ENCODE data around the gene SFT2D1. TPM values are rescaled to one million over a fixed set of nuclear protein-coding genes. Genes with fewer than 3 reads are reported as not detected.

The SFT2D1 gene
- total RNA-seq, 3 donors from 2014 or later: 58.7 to 65.4 (median 60.7) TPM

DNA sequence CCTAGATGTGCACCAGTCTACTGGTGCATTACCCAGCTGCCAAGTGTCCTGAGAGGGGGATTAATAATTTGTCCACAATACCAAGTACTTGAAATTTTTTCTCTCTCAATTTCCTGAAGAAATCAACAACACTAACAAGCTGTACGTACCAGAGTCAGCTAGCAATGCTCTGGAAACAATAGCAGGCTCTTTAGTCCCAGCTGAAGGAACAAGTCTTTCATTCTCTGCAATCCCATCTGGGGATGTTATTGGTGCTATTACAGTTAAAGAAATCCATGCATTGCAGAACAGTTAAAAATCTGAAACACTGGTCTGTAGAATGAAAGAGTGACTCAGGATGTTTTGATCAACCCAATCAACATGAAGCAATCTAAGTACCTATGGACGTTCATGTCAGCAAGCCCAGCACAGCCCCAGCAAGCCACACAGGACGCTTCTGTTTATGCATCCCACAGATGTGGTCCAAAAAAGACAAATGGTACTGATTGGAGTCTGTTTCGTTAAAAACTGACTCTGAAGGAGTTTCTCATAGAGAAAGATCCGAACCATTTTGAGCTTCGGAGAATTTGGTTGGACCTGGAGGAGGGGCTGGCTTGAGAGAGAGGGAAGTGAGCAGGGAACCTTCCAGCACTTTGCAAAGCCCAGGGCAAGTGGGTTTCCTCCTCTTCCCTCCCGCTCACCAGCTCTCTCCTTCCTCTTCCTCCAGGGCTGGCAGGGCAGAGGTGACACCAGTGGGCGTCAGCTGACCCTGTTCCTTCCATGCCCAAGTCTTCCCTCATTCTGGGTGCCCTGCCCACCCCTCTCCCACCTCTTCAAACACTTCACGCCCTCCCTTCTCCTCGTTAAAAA, 46.1 kb downstream of the SFT2D1 start:
- no peak overlapping the region for H3K4me3 Mint-ChIP-seq
- H3K36me3 Mint-ChIP-seq (ENCODE audit: insufficient read depth): no peaks in the 10 kb centered on the region
- peaks cover 22% of the 10 kb centered on the region for H3K27me3 Mint-ChIP-seq (ENCODE audit: low read depth)
- DNase-seq (no peak), ATAC-seq (no peak)
- H3K4me1 Mint-ChIP-seq (ENCODE audit: low read depth): no peaks in the 10 kb centered on the region
- no peaks in the 10 kb centered on the region for H3K9me3 Mint-ChIP-seq

DNA sequence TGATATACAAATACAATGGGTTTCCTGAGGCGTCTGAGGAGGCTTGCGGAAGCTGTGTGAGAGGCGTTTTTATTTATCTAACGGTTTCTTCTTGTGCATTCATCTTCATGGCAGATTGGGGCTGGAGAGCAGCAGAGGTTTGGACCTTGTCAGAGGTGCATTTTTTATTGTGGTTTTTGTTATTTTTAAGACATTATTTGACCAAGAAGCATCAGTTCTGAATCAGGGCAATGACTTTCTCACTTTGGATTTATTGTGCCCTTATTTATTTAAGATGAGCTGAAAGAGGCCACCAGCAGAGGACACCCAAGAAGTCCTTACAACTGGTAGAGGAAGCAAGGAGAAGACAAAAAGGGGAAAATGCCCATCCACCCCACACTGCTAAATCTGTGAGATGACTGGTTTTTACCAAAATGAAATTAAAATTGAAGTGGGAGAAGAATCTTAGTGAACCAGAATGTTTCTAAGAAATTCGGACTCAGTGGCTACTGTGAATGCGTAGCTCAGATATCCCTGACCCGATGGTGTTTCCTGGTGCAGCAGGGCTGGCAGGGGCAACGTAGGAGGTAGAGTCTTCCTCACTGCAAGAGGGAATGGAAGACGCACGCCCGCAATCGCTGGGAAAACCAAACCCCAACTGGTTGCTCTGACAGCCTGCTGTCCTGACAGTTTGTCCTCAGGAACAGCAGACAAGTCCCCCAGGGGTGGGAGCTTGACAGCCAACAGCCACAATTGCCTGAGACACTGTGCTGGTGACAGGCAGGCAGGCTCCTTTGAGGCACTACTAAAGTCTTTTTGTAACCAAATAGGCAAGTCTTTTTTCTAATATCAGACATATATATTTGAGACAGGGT, 48.4 kb downstream of the SFT2D1 start:
- Mint-ChIP-seq H3K4me3 (no peak overlapping the region), H3K4me1 (ENCODE audit: low read depth) (no peaks in the 10 kb centered on the region), H3K36me3 (ENCODE audit: insufficient read depth) (no peaks in the 10 kb centered on the region), H3K9me3 (no peaks in the 10 kb centered on the region), H3K27me3 (ENCODE audit: low read depth) (peaks cover 17% of the 10 kb centered on the region)
- DNase-seq: no peak
- no peak for ATAC-seq

DNA sequence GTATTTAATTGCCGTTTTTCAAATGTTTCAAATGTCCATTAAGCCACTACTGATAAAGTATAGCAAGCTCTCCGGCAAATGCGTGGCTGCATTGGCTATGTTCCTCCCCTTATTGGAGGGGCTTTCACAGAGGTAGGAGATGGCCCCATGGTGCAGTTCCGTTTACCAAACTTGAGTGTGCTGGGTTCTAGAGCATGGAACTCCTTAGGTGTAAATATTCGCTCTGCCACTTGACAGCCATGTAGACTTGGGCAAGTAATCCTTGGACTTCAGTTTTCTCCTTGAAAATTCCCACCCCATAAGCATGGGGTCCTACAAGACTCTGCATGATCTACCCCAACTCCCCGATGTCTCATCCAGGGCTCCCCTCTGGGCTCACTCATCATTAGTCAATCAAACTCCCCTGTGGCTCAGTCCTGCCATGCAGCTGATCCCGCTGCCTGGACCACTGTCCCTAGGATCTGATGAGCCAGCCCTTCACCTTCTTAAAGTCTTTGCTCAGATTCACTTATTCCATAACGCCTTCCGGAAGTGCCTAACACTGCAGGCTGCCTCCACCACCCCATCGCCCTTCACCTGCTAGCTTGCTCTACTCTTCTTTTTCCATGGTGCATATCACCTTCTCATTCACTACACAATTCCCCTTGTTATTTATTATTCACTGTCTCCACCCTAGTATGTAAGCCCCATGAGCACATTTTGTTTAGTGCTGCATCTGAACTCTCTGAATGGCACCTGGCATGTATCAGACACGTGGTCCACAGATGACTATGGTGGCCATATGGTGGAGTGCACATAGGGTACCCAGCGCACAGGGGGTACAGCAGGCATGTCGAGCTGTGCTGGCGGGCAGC, 52.9 kb downstream of the SFT2D1 start:
- H3K4me1 Mint-ChIP-seq (ENCODE audit: low read depth): peaks cover 2% of the 10 kb centered on the region
- H3K9me3 Mint-ChIP-seq: no peaks in the 10 kb centered on the region
- DNase-seq: no peak
- peaks cover 5% of the 10 kb centered on the region for H3K27me3 Mint-ChIP-seq (ENCODE audit: low read depth)
- H3K4me3 Mint-ChIP-seq: no peak overlapping the region
- no peak for ATAC-seq
- no peaks in the 10 kb centered on the region for H3K36me3 Mint-ChIP-seq (ENCODE audit: insufficient read depth)

- Mint-ChIP-seq H3K4me1 (ENCODE audit: low read depth) (peaks cover 2% of the 10 kb centered on the region), H3K27me3 (ENCODE audit: low read depth) (peaks cover 5% of the 10 kb centered on the region), H3K4me3 (no peak overlapping the region), H3K36me3 (ENCODE audit: insufficient read depth) (no peaks in the 10 kb centered on the region), H3K9me3 (no peaks in the 10 kb centered on the region)
- ATAC-seq: peak in 1 of 2 donors; percentile 14
- no peak for DNase-seq
Observed at GRCh38 chr6:166286839-166287271, 55.5 kb downstream of the SFT2D1 start.

DNA sequence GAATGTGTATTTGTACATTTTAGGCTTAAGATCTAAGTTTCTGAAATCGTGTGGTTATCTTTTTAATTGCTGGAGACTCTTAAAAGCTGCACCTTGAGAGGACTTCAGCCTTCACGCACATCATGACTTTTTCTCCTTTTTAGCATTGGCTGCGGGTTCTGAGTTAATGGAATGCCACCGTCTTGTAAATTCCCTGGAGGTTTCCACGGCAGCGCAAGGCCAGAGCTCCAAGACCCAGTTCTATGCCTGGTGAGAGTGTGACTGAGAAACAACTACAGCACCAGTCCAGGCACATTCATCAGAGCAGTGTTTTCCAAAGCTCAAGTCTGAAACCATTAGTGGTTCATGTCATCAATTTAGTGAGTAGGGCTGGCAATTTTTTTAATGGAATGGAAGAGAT, 57.1 kb downstream of the SFT2D1 start:
- H3K36me3 Mint-ChIP-seq (ENCODE audit: insufficient read depth): no peaks in the 10 kb centered on the region
- H3K4me1 Mint-ChIP-seq (ENCODE audit: low read depth): peaks cover 2% of the 10 kb centered on the region
- no peak for DNase-seq
- no peak for ATAC-seq
- no peaks in the 10 kb centered on the region for H3K9me3 Mint-ChIP-seq
- no peak overlapping the region for H3K4me3 Mint-ChIP-seq
- peaks cover 5% of the 10 kb centered on the region for H3K27me3 Mint-ChIP-seq (ENCODE audit: low read depth)

DNA sequence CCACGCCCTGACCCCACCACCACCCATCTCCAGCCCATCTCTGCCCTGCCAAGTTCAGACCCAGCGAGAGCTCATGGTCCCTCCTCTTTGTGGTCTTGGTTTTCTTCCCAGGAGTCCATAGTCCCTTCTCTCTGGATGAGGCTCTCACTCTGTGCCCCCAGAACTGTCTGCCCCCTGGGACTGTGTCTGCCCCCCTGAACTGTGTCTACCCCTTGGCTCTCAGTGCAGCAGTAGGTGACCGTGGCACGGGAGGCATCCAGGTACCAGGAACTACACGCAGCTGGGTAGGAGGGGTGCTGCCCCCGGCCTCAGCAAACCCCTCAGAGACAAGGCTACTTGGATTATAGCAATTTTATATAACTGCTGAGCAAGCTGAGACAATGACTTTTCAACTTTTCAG, 57.7 kb downstream of the SFT2D1 start:
- no peak for ATAC-seq
- Mint-ChIP-seq H3K4me1 (ENCODE audit: low read depth) (peaks cover 2% of the 10 kb centered on the region), H3K9me3 (no peaks in the 10 kb centered on the region), H3K36me3 (ENCODE audit: insufficient read depth) (no peaks in the 10 kb centered on the region), H3K4me3 (no peak overlapping the region), H3K27me3 (ENCODE audit: low read depth) (peaks cover 5% of the 10 kb centered on the region)
- no peak for DNase-seq

DNA sequence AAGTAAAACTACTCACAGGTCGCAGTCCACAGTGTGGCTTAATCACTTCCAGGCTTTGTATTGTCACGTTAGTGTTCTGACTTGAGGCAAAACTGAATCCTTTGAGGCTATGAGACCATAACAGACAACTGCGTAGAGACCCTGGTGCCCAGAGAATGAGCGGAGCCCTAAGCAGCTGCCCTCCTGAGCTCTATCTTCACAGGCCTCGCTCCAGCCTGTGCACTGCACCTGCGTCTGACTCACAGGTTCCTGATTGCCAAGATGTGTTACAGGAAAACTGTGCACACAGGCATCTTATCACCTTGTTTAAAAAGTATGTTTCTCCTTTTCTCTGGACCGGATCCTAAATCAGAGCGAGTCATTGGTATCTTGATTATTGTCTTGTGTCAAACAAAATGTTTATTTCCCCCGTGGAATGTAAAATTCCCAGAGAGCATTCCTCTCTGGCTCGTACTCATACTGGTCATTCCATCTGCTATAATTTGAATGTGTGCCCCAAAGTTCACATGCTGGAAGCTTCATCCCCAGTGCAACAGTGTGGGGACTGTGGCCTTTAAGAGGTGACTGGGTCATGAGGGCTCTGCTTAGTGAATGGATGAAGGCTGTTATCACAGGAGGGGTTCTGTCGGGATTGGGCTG, 59.8 kb downstream of the SFT2D1 start:
- Mint-ChIP-seq H3K4me1 (ENCODE audit: low read depth) (peaks cover 2% of the 10 kb centered on the region), H3K9me3 (no peaks in the 10 kb centered on the region), H3K27me3 (ENCODE audit: low read depth) (peaks cover 5% of the 10 kb centered on the region), H3K36me3 (ENCODE audit: insufficient read depth) (no peaks in the 10 kb centered on the region), H3K4me3 (no peak overlapping the region)
- DNase-seq (no peak), ATAC-seq (no peak)

DNA sequence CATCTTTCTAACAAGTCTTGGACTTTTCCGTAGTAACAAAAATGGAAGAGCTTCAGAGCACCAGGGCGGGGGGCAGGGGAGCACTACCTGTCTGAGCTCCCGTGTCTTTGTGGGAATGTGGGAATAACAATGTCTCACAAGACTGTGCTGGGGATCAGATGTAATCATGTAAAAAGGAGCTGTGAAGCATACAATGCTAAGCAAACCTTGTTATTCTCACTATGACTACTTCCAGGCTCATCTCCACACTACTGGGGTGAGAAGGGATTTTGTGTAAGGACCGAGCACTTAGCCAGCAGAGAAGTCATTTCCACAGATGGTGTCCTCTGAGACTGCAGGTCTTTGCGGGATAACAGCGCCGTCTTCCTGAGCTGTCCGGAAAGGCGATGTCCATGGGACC, 61.2 kb downstream of the SFT2D1 start:
- no peaks in the 10 kb centered on the region for H3K36me3 Mint-ChIP-seq (ENCODE audit: insufficient read depth)
- H3K4me1 Mint-ChIP-seq (ENCODE audit: low read depth): no peaks in the 10 kb centered on the region
- DNase-seq (no peak), ATAC-seq (no peak)
- H3K4me3 Mint-ChIP-seq: no peak overlapping the region
- H3K27me3 Mint-ChIP-seq (ENCODE audit: low read depth): peaks cover 5% of the 10 kb centered on the region
- H3K9me3 Mint-ChIP-seq: no peaks in the 10 kb centered on the region

DNA sequence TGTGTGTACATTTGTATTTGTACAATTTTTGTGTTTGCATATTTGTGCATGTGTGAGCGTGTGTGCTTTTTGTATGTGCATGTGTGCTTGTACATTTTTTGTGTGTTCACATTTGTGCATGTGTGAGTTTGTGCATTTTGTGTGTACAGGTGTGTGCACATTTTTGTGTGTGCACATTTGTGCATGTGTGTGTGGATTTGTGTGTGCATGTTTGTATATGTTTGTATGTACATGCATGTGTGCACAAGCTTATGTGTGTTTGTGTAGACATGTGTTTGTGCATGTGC, 63.0 kb downstream of the SFT2D1 start:
- peaks cover 5% of the 10 kb centered on the region for H3K27me3 Mint-ChIP-seq (ENCODE audit: low read depth)
- peaks cover 5% of the 10 kb centered on the region for H3K4me1 Mint-ChIP-seq (ENCODE audit: low read depth)
- H3K36me3 Mint-ChIP-seq (ENCODE audit: insufficient read depth): no peaks in the 10 kb centered on the region
- H3K9me3 Mint-ChIP-seq: no peaks in the 10 kb centered on the region
- no peak overlapping the region for H3K4me3 Mint-ChIP-seq
- no peak for ATAC-seq
- DNase-seq: no peak

DNA sequence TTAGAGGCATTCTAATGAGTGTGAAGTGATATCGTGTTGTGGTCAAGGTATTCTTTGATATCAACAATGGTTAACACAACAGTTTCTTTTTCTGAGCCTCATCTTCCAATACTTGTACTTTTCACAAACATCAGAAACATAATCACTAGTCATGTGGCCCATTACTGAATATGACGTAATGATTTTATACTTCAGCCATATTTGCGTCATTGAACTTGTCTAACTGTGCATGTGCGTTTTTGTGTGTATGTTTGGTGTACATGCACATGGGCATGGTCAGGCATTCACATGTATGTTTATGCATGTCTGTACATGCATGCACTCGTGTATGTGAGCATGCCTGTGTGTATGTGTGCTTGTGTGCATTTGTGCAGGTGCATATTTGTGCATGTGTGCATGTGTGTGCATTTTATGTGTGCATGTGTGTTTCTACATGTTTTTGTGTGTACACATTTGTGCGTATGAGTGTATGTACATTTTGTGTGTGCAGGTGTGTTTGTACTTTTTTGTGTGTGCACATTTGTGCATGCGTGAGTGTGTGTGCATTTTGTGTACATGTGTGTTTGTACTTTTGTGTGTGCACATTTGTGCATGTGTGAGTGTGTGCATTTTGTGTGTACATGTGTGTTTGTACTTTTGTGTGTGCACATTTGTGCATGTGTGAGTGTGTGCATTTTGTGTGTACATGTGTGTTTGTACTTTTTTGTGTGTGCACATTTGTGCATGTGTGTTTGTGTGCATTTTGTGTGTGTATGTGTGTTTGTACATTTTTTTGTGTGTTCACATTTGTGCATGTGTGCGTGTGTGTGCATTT, 63.6 kb downstream of the SFT2D1 start:
- no peak overlapping the region for H3K4me3 Mint-ChIP-seq
- no peaks in the 10 kb centered on the region for H3K9me3 Mint-ChIP-seq
- no peak for ATAC-seq

GRCh38 chr6:166277892-166278578, 64.3 kb downstream of the SFT2D1 start:
- ATAC-seq (no peak), DNase-seq (no peak)
- Mint-ChIP-seq H3K4me3 (no peak overlapping the region), H3K36me3 (ENCODE audit: insufficient read depth) (no peaks in the 10 kb centered on the region), H3K9me3 (no peaks in the 10 kb centered on the region), H3K4me1 (ENCODE audit: low read depth) (peaks cover 5% of the 10 kb centered on the region), H3K27me3 (ENCODE audit: low read depth) (peaks cover 5% of the 10 kb centered on the region)

More for the DNA sequence above, 63.6 kb downstream of the SFT2D1 start:
- Mint-ChIP-seq H3K4me1 (ENCODE audit: low read depth) (peaks cover 5% of the 10 kb centered on the region), H3K36me3 (ENCODE audit: insufficient read depth) (no peaks in the 10 kb centered on the region), H3K27me3 (ENCODE audit: low read depth) (peaks cover 5% of the 10 kb centered on the region)
- no peak for DNase-seq

- Mint-ChIP-seq H3K4me1 (ENCODE audit: low read depth) (peaks cover 5% of the 10 kb centered on the region), H3K27me3 (ENCODE audit: low read depth) (peaks cover 2% of the 10 kb centered on the region), H3K9me3 (no peaks in the 10 kb centered on the region), H3K36me3 (ENCODE audit: insufficient read depth) (no peaks in the 10 kb centered on the region), H3K4me3 (no peak overlapping the region)
- no peak for DNase-seq
- no peak for ATAC-seq
Observed at GRCh38 chr6:166277018-166277417, 65.3 kb downstream of the SFT2D1 start.

- Mint-ChIP-seq H3K4me3 (no peak overlapping the region), H3K27me3 (ENCODE audit: low read depth) (peaks cover 2% of the 10 kb centered on the region), H3K36me3 (ENCODE audit: insufficient read depth) (no peaks in the 10 kb centered on the region), H3K9me3 (no peaks in the 10 kb centered on the region), H3K4me1 (ENCODE audit: low read depth) (peaks cover 5% of the 10 kb centered on the region)
- DNase-seq (peak; percentile 72), ATAC-seq (peak; percentile 90 to 91)
Observed at GRCh38 chr6:166275714-166276166, 66.6 kb downstream of the SFT2D1 start.

Measured in activated T-cell treated with anti-CD3 and anti-CD28 coated beads, Interleukin-2, amount 50 U/mL, for 4 hours (primary cell).